ENCODE results near the gene AFMID. TPM values are rescaled to one million over a fixed set of nuclear protein-coding genes. Genes with fewer than 3 reads are reported as not detected.

AFMID gene
- total and polyA plus RNA-seq, 2 of the 13 experiments (the other 11 are each of a cell fraction or from before 2014, with no cell fraction given), result 249 to 270 TPM

DNA sequence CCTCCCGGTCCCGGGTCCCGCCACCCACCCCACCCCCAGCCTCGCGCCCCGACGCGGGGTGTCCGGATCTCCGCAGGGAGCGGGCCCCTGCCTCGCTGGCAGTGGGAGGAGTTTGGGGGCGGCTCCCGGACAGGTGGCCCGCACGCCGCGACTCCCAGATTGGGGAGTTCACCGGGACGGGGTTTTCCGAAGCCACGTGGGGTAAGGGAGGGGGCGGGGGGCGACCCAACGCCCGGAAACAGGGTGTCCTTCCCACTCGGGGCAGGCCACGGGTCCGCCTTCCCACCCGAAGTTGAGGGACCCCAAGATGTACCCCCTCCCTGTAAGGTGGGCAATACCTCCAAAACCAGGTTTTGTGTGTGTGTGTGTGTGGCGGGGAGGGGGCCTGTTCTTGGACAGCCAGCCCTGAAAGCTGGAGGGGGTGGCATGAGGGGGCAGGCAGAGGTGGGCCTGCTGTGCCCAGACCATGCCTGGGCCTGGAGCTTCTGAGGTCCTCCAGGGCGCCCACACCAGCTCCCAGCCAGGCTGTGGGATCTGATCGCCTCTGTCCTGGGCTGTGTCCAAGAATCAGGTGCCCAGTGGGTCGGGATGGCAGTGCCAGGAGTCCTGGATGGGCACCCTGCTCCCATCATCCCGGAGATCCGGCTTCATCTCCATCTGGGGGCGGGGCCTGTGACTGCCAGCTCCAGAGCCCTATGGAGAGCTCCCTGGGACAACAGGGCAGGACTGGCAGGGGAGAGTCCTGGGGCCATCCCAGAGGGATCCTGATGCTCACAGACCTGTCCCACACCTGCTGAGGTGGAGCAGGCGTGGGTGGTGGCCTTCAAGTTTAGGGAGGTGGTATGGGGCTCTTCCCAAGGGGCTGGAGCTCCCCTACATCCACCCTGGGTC is 18.0 kb upstream of the AFMID start (continued):
- TF ChIP-seq SKIL (CRISPR knock-in tag; IDR thresholded peaks at IDR 0.05; ENCODE audit: borderline replicate concordance) (no peak), TP53 (CRISPR knock-in tag; conservative IDR thresholded peaks at IDR 0.05) (no peak), SPEN (CRISPR knock-in tag; IDR thresholded peaks at IDR 0.05; ENCODE audit: low read depth) (0 out of 2 replicates have a peak, but pooled peaks have one; percentile 36), THAP8 (CRISPR knock-in tag; IDR thresholded peaks at IDR 0.05; ENCODE audit: borderline replicate concordance) (no peak), PLSCR1 (CRISPR knock-in tag; IDR thresholded peaks at IDR 0.05; ENCODE audit: borderline replicate concordance) (no peak), ARID2 (CRISPR knock-in tag; IDR thresholded peaks at IDR 0.05; ENCODE audit: borderline replicate concordance) (no peak), ZNF414 (CRISPR knock-in tag; IDR thresholded peaks at IDR 0.05) (no peak), SMYD3 (CRISPR knock-in tag; IDR thresholded peaks at IDR 0.05) (no peak), ZNF329 (CRISPR knock-in tag; IDR thresholded peaks at IDR 0.05; ENCODE audit: low read depth) (no peak), NFYB (CRISPR knock-in tag; IDR thresholded peaks at IDR 0.05) (peak; percentile 65), SNAPC2 (CRISPR knock-in tag; IDR thresholded peaks at IDR 0.05) (no peak), ZFP1 (CRISPR knock-in tag; IDR thresholded peaks at IDR 0.05) (no peak), RXRA (CRISPR knock-in tag; IDR thresholded peaks at IDR 0.05) (peak; percentile 12; the same call in 1 of the 2 replicates), MIER2 (CRISPR knock-in tag; IDR thresholded peaks at IDR 0.05) (no peak), KMT2B (CRISPR knock-in tag; IDR thresholded peaks at IDR 0.05) (0 out of 2 replicates have a peak, but pooled peaks have one; percentile 4), ZGPAT (CRISPR knock-in tag; IDR thresholded peaks at IDR 0.05) (no peak)
- TF ChIP-seq, protein P1, sequence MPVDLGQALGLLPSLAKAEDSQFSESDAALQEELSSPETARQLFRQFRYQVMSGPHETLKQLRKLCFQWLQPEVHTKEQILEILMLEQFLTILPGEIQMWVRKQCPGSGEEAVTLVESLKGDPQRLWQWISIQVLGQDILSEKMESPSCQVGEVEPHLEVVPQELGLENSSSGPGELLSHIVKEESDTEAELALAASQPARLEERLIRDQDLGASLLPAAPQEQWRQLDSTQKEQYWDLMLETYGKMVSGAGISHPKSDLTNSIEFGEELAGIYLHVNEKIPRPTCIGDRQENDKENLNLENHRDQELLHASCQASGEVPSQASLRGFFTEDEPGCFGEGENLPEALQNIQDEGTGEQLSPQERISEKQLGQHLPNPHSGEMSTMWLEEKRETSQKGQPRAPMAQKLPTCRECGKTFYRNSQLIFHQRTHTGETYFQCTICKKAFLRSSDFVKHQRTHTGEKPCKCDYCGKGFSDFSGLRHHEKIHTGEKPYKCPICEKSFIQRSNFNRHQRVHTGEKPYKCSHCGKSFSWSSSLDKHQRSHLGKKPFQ (CRISPR knock-in tag; IDR thresholded peaks at IDR 0.05; ENCODE audit: insufficient replicate concordance), result peak; percentile 3
- TF ChIP-seq, protein P2, sequence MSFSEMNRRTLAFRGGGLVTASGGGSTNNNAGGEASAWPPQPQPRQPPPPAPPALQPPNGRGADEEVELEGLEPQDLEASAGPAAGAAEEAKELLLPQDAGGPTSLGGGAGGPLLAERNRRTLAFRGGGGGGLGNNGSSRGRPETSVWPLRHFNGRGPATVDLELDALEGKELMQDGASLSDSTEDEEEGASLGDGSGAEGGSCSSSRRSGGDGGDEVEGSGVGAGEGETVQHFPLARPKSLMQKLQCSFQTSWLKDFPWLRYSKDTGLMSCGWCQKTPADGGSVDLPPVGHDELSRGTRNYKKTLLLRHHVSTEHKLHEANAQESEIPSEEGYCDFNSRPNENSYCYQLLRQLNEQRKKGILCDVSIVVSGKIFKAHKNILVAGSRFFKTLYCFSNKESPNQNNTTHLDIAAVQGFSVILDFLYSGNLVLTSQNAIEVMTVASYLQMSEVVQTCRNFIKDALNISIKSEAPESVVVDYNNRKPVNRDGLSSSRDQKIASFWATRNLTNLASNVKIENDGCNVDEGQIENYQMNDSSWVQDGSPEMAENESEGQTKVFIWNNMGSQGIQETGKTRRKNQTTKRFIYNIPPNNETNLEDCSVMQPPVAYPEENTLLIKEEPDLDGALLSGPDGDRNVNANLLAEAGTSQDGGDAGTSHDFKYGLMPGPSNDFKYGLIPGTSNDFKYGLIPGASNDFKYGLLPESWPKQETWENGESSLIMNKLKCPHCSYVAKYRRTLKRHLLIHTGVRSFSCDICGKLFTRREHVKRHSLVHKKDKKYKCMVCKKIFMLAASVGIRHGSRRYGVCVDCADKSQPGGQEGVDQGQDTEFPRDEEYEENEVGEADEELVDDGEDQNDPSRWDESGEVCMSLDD (CRISPR knock-in tag; IDR thresholded peaks at IDR 0.05; ENCODE audit: borderline replicate concordance), result no peak

Measured in HepG2 (cell line).